KOPT-K1 (cell line): ENCODE data around the gene MYO1D.
"Not testable (repeated sequence)": the region's sequence is repeated elsewhere in the genome, so short reads cannot be mapped to it uniquely, and the experiment has no call there.

Experiments
- H3K27ac ChIP-seq: fragments of 200-600 bp; sonication (generic); 2 replicates; pipeline ENCODE4 v1.5.1; 2016; ENCODE audit warnings: antibody characterized with exemption, mild to moderate bottlenecking, low read depth, low read length; ENCODE audit not compliant: poor library complexity, severe bottlenecking
- H3K36me3 ChIP-seq: fragments of 200-600 bp; sonication (generic); 2 replicates; pipeline ENCODE4 v1.5.1; 2017; ENCODE audit warnings: antibody characterized with exemption, mild to moderate bottlenecking, low read length, moderate library complexity; ENCODE audit not compliant: insufficient read depth
- H3K9me3 ChIP-seq: fragments of 200-600 bp; sonication (generic); 2 replicates; pipeline ENCODE4 v1.5.1; 2017; ENCODE audit warnings: antibody characterized with exemption, low read length, mild to moderate bottlenecking; ENCODE audit not compliant: insufficient read depth, poor library complexity, severe bottlenecking

MYO1D gene

DNA sequence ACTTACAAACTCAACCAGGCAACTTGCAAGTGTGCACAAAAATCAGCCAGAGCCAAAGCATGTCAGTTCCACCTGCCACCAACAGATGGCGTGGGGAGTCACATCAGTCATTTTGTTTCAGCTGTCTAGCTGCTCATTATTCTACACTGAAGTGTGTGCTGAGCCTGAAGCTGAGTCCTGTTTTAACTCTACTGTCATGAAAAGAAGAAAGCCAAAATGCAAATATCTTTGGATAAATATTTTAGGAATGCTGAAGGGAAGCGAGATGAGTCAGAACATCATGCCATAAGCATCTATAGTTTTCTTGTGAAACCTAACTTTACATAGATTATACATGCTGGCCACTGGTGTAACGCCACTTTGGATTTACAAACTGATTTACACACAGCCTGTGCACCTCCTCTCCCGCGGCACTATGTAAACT is 217.5 kb downstream of the MYO1D start:
- Histone ChIP-seq H3K36me3 (no peaks in the 10 kb centered on the region), H3K9me3 (no peaks in the 10 kb centered on the region), H3K27ac (no peak overlapping the region)

- Histone ChIP-seq H3K9me3 (no peaks in the 10 kb centered on the region), H3K27ac (no peak overlapping the region), H3K36me3 (no peaks in the 10 kb centered on the region)
Measured at GRCh38 chr17:32658470-32659418, 218.2 kb downstream of the MYO1D start.

DNA sequence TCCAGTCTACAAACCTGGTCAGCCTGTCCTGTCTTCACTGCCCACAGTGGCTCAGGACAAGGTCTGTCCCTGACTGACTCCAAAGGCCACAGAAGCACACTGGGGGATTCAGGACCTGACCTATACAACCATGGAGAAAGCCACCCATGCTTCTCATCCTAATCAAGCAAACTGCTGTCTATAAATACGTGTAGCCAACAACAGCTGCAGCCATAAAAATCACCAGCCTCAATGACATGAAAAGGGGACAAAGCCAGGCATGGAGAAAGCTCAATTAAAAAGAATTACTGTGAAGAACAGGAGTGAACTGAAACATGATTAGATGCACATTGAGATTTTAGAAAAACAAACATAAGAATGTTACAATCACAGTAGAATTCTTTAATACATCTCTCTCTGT is 220.0 kb downstream of the MYO1D start:
- no peaks in the 10 kb centered on the region for H3K36me3 ChIP-seq
- no peak overlapping the region for H3K27ac ChIP-seq
- no peaks in the 10 kb centered on the region for H3K9me3 ChIP-seq

- H3K36me3 ChIP-seq = no peaks in the 10 kb centered on the region
- no peak overlapping the region for H3K27ac ChIP-seq
- peaks cover 22% of the 10 kb centered on the region for H3K9me3 ChIP-seq
Measured at GRCh38 chr17:32654324-32654723, 222.6 kb downstream of the MYO1D start.

DNA sequence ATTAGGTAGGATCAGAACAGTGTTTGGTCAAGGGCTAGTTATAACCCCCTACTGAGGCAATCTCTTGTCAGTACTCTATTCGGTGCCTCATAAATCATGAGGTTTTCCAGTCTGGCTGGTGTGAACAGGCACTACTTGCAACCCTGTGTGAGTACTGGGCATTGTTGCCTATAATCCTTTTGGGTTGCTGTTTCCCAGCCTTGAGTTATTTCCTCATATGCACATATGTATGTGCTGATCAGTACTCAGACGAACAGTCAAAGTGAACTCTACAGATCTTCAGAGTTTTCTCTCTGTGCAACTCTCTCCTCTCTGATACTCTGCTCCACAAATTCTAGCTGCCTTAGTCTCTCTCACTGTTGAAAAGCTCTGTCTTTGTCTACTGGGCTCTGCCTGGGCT is 225.8 kb downstream of the MYO1D start:
- Histone ChIP-seq H3K9me3 (peaks cover 28% of the 10 kb centered on the region), H3K27ac (no peak overlapping the region), H3K36me3 (no peaks in the 10 kb centered on the region)

- no peak overlapping the region for H3K27ac ChIP-seq
- no peaks in the 10 kb centered on the region for H3K36me3 ChIP-seq
- H3K9me3 ChIP-seq = peaks cover 28% of the 10 kb centered on the region
Measured at GRCh38 chr17:32648450-32648849, 228.5 kb downstream of the MYO1D start.

DNA sequence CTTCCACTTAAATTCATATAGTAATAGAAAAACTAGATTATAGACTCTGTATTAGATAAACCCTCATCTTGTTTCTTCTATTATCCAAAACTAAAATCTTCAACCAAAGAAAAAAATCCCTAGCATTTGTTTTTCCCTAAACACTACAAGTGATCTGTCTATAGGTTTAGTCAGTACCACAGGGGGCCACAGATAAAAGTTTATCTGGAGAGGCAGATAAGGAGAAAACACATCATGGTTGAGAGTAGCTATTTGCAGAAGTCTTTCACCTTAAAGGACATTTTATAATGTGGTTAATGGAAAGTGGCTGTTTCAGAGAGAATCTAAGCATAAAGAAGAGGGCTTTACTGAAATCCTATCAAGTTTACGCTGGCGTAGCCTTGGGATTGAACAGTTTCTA is 230.0 kb downstream of the MYO1D start:
- peaks cover 28% of the 10 kb centered on the region for H3K9me3 ChIP-seq
- no peak overlapping the region for H3K27ac ChIP-seq
- H3K36me3 ChIP-seq = no peaks in the 10 kb centered on the region

DNA sequence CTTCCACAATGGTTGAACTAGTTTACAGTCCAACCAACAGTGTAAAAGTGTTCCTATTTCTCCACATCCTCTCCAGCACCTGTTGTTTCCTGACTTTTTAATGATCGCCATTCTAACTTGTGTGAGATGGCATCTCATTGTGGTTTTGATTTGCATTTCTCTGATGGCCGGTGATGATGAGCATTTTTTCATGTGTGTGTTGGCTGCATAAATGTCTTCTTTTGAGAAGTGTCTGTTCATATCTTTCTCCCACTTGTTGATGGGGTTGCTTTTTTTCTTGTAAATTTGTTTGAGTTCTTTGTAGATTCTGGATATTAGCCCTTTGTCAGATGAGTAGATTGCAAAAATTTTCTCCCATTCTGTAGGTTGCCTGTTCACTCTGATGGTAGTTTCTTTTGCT is 235.4 kb downstream of the MYO1D start:
- not testable (repeated sequence) for H3K36me3 ChIP-seq, H3K9me3 ChIP-seq

DNA sequence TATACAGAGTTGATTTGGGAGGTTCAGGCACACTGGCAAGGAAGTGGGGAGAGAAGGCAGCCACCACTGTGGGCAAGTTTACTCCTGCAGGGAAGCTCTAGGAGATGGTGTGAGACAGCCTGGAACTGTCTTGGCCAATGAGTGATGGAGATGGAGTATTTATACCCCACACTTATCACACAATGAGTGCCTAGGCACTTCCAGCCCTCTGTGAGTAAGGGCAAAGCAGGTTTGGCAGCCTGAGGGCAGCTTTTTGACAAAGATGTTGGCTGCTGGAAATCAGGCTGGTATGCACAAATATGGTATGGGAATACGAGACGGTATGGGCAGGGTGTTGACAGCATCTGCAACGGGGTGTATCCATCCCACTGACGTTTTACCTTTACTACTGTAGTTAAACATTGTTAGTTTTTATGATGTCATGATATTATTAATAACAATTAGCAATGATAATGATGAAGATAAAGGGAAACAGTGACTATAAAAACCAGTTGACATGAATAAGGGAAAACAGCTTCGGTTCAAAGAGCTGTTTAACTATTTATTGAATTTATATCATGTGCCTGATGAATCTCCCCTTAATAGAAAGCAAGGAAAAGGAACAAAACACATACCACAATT is 240.2 kb downstream of the MYO1D start:
- H3K27ac ChIP-seq = no peak overlapping the region
- H3K9me3 ChIP-seq = no peaks in the 10 kb centered on the region
- H3K36me3 ChIP-seq = no peaks in the 10 kb centered on the region

More for the DNA sequence above, 235.4 kb downstream of the MYO1D start:
- H3K27ac ChIP-seq = not testable (repeated sequence)

- Histone ChIP-seq H3K27ac (no peak overlapping the region), H3K36me3 (no peaks in the 10 kb centered on the region), H3K9me3 (no peaks in the 10 kb centered on the region)
Measured at GRCh38 chr17:32634167-32634566, 242.8 kb downstream of the MYO1D start.

DNA sequence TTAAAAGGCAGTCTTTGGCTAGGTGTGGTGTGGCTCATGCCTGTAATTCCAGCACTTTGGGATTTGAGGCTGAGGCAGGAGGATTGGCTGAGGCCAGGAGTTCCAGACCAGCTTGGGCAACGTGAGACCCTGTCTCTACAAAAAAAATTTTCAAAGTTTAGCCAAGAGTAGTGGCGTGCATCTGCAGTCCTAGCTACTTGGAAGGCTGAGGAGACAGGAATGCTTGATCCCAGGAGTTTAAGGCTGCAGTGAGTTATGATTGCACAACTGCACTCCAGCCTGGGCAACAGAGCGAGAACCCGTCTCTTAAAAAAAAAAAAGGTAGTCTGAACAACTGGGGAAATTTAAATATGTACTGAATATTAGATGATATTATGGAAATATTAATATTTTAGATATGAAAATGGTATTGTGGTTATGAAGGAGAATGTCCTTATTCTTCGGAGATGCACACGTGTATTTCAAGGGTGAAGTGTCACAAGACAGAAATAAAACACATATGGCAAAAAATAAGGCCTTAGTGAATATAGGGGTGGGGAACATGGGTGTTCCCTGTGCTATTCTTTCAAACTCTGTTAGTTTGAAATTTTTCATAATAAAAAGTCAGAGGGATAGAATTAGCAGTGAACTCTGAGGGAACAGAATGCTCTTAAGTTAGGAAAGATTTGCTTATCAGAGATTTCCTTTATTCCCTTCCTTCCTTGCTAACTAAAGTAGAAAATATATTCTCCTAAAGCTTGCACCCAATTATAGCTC is 245.4 kb downstream of the MYO1D start:
- Histone ChIP-seq H3K27ac (no peak overlapping the region), H3K9me3 (no peaks in the 10 kb centered on the region), H3K36me3 (no peaks in the 10 kb centered on the region)

DNA sequence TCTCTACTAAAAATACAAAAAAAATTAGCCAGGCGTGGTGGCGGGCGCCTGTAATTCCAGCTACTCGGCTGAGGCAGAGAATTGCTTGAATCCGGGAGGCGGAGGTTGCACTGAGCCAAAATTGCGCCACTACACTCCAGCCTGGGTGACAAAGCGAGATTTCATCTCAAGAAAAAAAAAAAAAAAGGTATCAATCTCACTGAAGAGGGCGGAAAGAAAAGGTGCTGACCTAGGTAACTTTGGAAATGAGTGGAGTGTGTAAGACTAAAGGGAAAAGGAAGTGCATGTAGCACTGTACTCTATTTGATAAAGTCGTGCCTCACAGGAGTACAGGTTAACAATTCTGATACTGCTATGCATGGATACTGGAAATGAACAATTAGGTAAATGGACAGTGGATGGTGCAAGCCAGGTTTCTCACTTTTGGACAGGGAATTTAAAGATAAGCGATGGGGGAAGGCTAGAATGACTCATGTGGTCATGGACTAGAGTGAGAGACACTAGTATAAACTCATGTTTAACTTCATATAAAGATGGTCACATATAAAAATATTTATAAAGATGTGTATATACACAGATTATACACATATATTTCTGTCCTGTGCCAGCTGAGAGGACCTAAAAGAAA is 247.2 kb downstream of the MYO1D start:
- H3K9me3 ChIP-seq = no peaks in the 10 kb centered on the region
- no peaks in the 10 kb centered on the region for H3K36me3 ChIP-seq
- H3K27ac ChIP-seq = no peak overlapping the region

DNA sequence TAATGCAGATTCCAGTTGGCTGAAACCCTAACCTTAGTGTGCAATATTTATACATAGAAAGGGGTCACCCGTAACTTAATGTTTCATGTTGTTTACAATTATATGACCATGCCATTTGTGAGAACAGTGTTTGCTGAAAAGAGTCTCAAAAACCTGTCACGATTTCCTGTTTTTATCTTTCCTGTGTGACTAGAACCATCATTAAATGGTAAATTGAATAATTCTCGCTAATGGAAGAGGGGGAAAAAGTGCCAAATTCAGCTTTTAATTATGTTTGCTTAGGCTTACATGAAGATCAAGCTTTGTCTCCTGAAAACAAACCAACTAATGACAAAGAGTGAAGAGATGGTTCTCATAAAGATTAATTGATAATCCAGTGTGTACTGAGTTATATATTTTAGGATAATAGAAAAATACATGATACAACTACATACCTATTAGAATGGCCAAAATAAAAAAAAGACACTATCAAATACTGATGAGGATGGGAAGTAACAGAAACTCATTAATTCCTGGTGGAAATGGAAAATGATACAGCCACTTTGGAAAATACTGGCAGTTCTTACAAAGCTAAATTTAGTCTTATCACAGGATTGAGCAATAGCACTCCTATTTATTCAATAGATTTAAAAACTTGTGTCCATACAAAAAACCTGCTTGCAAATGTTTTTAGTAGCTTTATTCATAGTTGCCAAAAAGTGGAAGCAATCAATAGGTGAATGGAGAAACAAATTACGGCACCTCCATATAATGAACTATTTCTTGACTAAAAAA is 248.5 kb downstream of the MYO1D start:
- no peak overlapping the region for H3K27ac ChIP-seq
- no peaks in the 10 kb centered on the region for H3K9me3 ChIP-seq
- H3K36me3 ChIP-seq = no peaks in the 10 kb centered on the region

DNA sequence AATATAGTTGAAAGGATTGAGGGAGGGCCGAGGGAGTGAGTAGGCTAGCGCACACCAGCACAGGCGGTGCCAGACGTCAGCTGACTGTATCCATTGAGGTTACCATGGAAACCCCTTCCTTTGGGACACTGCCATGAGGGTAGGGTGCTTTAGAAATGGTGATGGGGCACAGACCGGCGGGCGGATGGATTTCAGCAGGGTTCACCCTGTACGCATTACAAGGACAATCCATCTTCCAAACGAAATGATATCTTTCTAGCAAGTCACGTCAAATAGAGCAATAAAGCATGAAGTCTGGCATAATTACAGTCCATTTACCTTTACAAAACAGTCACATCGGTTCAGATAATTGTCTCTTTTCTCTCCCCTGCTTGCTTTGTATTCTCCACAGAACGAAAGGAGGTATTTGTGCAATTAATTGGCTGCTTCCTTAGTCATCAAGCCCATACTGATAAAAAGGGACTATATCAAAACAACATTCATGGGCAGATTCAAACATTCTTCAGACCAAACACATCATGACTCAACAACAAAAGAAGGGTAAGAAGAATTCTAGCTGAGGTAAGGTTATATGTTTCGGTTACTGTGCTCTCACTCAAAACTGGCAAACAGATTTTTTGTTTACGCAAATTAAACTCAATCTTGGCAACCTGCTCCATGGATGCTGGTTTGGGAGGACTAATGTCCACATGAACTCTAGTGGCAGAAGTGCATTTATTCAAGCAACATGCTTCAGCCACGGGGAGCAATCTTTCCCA is 249.5 kb downstream of the MYO1D start:
- Histone ChIP-seq H3K27ac (no peak overlapping the region), H3K9me3 (no peaks in the 10 kb centered on the region), H3K36me3 (no peaks in the 10 kb centered on the region)
